NCI-H446 treated with DMSO at 0.1 percent for 48 hours (cell line): ENCODE data around the gene IFNGR1.
A peak's percentile ranks its signal among the peaks of the same experiment; 100 is the strongest.
"Not testable (repeated sequence)": the region's sequence is repeated elsewhere in the genome, so short reads cannot be mapped to it uniquely, and the experiment has no call there.

ENCODE experiments used
- DNase-seq: peaks from one replicate; lab custom pipeline; 2025; lab: John Stamatoyannopoulos, UW

Gene IFNGR1

DNA sequence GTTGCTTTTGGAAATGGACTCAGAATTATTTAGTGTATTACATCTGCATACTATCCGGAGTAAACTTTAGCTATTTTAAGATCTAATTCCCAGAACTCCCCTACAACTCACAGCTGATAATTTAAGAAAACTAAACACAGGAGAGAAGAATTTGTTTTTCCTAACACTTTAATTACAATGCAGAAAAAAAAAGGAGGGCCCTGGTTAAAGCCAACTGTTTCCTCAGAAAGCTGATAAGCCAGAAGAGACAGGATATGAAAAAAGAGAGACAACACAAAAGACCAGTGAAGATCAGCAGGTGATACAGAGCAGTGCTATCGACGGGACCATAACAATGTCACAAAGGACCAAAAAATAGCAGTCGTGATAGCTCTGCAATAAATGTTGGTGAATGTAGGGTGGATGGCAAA lies 5.8 kb downstream of the IFNGR1 start:
- no peak for DNase-seq

DNA sequence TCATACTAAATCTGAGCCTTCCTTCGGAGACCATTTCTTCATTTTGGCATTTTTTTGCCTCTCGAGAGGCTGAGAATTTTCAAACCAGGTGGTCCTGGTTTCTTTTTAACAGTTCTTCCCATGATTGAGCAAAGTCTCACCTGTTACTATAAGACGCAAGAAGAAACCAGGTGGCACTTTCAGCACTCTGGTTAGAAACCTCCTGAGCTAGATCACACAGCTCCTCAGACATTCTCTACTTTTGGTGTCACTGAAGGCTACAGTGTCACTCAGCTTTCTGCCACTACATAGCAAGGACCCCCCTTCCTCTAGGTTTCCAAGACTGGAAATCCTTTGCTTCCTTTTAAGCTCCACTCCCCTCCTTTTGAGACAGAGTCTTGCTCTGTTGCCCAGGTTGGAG lies 7.3 kb downstream of the IFNGR1 start:
- no peak for DNase-seq

DNA sequence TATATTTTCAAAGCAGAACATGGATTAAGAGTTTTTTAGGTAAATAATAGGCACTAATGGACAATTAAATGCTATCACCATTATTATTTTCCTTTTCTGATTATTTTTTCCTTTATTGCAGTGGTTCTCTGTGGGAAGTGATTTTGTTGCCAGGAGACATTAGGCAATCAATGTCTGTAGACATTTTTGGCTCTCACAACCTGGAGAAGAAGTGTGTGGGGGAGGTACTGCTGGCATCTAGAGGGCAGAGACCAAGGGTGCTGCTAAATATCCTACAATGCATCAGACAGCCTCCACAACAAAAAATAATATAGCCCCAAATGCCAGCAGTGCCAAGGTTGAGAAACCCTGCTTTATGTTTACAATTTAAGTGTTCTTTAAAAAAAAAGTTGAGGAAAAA lies 8.3 kb downstream of the IFNGR1 start:
- DNase-seq, result peak; percentile 5

DNA sequence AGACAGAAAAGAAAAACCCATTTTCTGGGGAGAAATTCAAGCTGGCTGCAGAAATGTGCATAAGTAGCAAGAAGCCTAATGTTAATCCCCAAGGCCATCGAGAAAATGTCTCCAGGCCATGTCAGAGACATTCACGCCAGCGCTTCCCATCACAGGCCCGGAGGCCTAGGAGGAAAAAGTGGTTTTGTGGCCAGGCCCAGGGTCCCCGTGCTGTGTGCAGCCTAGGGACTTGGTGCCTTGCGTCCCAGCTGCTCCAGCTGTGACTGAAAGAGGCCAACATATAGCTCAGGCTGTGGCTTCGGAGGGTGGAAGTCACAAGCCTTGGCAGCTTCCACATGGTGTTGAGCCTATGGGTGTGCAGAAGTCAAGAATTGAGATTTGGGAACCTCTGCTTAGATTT lies 10.9 kb downstream of the IFNGR1 start:
- DNase-seq, result no peak

DNA sequence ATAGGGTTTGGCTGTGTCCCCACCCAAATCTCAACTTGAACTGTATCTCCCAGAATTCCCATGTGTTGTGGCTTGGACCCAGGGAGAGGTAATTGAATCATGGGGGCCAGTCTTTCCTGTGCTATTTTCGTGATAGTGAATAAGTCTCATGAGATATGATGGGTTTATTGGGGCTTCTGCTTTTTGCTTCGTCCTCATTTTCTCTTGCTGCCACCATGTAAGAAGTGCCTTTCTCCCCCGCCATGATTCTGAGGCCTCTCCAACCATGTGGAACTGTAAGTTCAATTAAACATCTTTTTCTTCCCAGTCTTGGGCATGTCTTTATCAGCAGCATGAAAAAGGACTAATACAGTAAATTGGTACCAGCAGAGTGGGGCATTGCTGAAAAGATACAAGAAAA lies 11.7 kb downstream of the IFNGR1 start:
- not testable (repeated sequence) for DNase-seq

DNA sequence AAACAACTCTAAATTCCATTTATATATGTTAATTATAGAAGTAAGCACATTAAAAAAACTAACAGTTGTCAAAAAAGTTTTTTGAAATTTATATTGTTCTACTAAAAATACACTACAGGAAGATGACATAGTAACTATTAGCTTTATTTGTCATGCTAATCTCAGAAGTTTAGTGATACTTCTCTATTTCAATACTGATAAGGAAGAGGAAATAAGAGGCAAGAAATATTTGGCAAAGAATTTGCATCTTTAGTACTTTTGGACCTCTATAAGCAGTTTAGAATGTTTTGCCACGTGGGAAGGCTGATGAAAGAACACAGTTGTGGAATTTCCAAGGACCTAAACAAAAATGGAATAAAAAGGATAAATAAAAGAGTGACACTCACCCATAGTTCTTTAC lies 12.6 kb downstream of the IFNGR1 start:
- no peak for DNase-seq

DNA sequence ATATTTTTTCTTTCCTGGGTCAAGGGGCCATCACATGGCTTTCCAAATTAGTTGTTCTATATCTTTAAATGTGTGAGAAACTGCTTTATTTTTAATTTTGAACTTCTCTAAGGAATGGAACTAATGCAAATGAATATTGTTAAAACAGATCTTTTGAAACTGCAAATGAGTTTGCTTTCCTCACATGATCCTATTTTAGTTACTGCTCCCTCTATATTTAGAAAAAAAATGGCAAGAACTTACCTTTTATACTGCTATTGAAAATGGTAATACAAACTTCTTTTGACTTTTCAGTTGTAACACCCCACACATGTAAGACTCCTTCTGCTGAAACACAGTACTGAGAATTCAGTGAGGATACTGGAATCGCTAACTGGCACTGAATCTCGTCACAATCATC lies 15.9 kb downstream of the IFNGR1 start:
- DNase-seq, result no peak

DNA sequence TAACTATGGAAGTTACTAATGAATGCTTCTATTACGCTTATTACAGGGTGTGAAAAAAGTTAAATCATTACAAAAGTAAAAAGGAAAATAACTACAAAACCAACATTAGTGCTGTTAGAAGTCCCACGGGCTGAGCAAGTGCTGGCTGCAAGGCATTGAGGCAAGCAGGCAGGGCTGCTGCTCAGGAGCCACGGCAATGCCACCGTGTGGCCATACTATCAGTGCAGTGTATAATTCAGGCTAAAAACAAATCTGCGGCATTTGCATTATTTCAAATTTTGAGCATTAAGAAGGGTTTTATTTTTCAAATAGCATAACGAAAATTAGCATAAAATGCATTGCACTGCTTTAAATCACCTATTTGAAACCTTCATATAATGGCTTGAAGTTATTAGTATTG lies 17.1 kb downstream of the IFNGR1 start:
- DNase-seq, result no peak

DNA sequence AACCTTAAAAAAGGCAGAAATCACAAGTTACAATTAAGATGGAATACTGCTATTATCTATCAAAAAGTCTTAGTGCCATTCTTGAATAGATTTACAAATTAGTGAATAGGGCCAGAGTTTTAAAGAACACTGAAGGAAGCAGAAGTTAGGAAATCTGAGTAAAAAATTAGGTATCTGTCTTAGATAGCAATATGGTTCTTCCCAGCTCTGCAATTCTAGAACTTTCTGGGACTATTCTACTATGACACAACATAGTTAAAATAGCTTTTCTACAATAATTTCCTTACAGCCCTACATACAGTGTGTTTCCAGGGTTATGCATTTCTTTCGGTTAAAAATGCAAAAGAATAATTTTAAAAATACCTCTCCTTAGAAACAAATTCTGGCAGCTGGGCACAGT lies 18.2 kb downstream of the IFNGR1 start:
- DNase-seq, result no peak

DNA sequence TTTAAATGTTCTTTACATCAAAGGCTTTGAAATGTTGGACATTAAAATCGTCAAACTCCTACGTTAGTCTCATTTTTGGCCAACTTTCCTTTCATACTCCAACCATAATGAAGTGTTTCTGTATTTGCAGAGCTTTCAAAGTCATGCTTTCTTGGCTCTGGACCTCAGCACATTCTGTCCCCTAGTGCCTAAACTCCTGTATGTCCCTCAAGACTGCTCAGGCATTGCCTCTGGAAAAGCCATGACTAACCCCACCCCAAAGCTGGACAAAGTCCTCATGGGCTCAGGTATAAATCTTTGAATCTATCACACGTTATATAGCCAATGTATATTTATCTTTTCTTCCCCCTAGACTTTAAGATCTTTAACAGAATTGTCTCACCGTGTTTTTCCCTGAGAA lies 18.9 kb downstream of the IFNGR1 start:
- DNase-seq, result no peak

DNA sequence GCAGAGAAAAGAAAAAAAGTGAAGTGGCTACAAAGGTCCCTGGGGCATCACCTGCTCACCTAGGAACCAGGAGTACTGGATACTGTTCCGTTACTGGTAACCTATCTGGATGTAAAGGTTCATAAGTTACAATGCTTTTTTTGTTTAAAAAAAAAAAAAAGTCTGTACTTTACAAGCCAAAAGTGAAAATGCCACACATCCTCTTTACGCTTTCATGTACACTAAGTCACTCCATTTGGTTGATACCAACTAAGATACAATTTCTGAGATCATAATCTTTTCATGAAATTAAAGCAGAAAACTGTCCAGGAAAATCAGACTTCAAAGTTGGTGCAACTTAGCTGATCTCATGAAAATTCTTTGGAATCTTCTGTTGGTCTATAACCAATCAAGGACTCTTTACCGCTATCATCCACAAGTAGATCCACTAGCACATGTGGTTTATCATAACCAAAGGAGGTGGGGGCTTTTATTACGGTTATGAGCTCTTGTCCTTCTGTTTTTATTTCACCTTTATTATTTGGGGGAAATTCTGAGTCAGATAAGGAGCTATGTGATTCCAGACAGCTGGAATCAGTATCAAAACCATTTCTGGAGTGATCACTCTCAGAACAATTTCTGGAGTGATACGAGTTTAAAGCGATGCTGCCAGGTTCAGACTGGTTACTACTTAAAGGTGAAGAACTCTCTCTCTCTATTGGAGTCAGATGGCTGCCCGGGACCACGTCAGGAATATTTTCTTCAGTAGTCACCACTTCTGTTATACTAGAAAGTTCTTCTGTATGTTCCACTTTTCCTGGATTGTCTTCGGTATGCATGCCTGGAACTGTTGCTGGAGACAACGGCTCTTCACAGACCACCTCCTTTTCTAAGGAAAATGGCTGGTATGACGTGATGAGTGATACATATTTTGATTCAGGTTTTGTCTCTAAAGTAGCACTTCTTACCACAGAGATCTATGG lies 21.2 kb downstream of the IFNGR1 start:
- no peak for DNase-seq

DNA sequence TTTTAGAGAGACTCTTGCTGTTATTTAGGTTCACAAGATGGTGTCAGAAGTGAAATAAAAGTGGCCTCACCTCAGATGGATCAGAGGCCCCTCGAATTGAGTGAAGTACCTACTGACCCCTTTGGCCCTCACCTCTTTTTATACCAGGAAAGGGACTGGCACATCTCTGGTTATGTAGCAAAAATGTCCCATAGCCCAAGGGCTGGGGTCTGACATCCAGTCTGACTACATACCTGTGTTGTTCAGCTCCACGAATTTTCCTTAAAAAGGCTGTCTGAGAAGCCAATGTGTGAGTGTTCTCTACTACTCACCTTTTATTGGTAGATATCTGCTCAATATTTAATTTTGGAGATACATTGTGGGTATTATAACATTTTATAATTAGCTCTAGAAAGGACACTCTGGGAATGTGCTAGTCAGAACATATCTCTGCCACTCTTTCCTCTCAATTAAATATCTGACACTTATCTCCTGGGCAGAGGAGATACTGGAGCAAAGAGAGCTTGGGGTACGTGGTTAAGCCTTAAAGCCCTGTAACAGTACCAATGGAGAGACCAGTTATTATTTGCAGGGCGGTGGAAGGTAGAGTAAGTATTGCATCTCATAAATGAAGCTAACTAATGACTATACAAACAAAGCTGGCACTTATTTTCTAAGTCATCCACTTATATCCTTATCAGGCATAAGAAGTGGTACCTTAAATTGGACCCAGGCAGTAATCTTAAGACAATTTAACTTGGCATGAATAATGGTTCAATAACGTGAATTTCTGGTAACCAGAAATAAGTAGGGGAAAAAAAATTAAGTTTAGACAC lies 25.7 kb downstream of the IFNGR1 start:
- no peak for DNase-seq

DNA sequence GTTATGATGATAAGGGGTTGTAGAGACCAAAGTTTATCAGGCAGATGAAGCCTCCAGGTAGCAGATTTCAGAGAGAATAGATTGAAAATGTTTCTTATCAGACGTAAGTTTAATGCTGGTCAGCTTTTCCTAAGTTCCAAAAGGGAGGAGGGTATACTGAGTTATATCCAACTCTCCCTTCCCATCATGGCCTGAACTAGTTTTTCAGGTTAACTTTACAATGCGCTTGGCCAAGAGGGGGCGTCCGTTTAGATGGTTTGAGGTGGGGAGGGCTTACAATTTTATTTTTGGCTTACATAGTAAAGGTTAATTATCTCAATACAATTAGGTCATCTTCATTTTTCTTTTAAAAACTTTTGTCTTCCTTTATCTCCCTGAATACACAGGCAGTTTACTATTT lies 26.4 kb downstream of the IFNGR1 start:
- no peak for DNase-seq

DNA sequence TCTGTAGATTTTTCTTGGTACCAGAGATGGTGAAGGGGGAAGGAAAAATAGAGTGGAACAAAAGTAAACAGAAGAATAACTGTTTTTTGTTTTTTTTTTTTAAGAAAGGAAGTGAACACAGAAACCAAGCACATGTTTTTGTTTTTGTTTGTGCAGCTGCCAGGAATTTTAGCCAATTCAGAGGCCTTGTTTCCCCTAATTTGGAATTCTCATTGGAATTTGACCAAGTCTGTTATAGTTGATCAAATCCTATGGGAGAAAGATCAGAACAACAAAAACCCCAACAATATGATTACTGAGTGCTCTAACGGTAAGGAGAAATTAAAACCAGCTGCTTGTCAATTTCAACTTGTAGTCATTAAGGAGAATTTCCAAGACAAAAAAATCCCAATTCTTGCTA lies 27.5 kb downstream of the IFNGR1 start:
- no peak for DNase-seq

DNA sequence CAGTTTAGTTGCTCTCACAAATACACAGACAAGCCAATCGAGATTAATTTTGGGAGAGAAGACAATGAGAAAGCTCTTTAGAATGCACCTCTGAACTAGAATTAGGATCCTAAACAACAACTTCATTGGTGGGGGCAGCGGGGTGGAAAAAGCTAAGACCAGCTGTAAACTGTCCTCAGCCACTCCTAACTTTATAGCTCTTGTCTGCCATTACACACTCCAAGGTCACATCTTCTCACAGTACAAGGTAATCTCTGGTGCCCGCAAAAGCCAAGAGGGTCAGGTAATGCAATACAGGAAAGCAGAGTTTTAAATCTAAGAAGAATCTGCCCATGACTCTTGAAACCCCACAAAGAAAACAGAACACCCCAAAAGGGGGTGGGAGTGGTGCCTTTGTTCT lies 27.9 kb downstream of the IFNGR1 start:
- DNase-seq, result no peak

DNA sequence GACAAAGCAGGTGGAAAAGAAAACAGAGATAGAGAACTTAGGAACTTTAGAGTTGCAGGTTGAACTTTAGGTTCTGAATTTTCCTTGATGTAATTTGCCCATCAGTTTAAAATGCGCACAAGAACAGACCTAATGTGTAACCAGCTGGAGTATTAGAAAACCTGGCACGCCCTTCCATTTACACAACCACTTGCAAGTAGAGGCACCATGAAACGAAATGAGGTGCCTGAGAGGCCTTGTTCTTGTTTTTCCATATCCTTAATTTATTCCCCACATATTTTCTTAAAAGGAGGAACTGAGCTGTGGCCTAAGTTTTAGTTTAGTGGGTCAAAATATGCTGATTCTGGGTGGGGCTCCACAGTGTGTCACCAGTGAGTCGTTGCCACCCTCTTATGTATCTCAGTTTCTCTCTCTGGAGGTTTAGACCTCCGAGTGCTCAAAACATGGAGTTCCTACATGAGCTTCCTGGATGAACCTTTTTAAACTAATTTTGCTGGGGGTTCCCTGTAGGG lies 28.5 kb downstream of the IFNGR1 start:
- no peak for DNase-seq

DNA sequence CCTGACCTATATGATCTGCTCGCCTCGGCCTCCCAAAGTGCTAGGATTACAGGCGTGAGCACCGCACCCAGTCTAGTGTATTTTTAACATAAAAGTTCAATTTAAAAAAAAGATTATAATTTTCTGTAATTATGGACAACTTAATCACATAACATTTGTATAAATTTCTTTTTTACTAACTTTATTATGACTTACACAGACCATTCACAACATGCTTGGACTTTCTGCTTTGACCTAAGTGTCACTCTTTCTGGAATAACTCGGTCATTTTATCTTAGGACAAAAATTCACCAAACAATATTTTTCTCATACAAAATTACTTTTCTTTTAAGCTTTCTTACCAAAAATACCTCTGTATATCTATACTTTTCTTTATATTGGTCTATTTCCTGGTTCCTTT lies 30.3 kb downstream of the IFNGR1 start:
- no peak for DNase-seq

DNA sequence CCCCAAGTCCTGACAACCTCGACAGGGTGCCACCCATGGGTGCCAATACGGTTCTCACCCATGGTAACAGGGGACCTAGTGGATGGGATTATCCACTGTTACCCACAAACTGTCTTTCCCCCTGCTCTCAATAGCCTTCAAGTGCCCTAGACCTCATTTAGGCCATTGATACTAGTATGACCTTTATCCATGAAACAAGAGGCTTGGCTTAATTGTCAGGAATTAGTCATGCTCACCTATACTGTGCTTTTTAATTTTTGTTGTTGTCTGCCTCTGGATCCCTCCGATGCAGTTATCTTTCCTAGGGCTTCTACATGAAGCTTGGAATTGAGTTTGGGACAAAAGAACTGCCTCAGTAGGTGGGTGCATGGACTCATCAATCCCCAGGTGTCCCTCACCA lies 33.9 kb downstream of the IFNGR1 start:
- no peak for DNase-seq

DNA sequence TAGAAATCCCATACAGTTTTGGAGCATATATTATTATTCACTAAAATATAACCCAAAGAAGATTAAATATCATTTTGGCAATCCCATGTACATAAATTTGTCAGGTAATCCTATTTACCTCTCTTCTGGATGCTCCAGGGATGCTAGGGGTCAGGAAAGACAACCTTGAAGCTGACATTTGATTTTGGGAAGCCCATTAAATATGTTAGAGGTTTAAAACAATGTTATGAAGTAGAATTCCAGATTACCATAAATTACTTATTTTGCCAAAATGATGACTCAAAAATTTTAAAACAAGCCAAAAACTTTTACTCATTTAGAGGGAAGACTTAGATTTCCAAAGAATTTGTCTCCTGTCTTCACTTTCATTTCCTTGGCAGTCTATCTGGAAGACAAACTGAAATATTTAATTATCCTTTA lies 36.5 kb downstream of the IFNGR1 start:
- no peak for DNase-seq

DNA sequence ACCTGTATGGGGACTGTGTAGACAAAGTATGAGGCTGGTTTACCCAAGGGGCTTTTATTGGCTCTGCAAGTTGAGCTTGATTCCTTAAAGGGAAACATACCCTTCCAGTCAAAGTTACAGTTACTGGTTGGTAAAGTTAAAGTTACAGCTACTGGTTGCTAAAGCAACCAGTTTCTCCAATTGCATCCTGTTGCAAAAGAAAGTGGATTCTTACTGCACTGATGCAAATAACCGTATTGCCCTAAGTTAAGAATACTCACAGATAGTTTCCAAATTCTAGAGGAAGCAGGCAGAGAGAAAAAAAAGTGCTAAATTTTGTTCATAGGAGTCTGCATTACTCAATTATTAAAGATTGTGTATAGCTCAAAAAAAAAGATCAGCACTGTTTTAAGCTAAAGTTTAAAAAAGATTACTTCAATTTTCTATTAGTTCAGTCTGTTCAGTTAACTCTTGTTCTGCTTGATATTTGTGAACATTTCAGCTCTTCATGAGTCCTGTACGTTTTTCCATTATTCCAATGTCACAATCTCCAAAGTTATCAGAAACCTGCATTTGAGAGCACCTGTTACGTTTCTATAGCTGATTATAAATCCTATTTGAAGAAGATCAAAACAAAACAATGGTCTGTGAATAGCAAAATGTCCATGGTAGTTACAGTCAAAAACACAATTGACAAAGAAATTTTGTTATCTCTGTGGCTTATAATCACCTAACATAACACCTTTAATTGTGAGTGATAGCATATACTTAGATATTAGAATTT lies 37.1 kb downstream of the IFNGR1 start:
- DNase-seq, result no peak

DNA sequence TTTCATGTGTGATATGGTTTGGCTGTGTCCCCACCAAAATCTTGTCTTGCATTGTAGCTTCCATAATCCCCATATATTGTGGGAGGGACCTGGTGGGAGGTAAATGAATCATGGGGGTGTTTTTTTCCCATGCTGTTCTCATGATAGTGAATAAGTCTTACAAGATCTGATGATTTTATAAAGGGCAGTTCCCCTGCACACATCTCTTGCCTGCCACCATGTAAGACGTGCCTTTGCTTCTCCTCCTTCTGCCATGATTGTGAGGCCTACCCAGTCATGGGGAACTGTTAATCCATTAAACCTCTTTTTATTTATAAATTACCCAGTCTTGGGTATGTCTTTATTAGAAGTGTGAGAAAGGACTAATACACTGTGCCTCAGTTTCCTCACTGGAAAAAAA lies 41.6 kb downstream of the IFNGR1 start:
- DNase-seq, result no peak

DNA sequence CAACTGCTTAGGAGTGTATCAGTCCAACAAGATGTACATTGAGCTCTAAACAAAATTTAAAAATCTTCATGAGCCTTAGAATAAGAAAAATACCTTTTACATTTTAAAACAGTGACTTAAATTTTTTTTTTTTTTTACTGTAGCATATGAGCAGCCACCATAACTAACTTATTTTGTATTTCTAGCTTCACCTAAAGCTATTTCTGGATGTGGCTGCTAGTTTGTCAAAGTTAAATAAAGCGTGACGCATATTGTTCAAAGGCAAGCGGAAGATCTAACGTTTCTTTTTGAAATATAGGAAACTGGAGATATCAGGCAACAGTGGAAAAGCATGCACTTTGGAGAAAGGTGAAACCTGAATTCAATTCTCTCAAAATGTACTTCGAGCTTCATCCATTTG lies 42.5 kb downstream of the IFNGR1 start:
- DNase-seq, result no peak
